ENCODE data around the gene SCAMP4.
"Not testable (repeated sequence)": the region's sequence is repeated elsewhere in the genome, so short reads cannot be mapped to it uniquely, and the experiment has no call there.

SCAMP4 gene

DNA sequence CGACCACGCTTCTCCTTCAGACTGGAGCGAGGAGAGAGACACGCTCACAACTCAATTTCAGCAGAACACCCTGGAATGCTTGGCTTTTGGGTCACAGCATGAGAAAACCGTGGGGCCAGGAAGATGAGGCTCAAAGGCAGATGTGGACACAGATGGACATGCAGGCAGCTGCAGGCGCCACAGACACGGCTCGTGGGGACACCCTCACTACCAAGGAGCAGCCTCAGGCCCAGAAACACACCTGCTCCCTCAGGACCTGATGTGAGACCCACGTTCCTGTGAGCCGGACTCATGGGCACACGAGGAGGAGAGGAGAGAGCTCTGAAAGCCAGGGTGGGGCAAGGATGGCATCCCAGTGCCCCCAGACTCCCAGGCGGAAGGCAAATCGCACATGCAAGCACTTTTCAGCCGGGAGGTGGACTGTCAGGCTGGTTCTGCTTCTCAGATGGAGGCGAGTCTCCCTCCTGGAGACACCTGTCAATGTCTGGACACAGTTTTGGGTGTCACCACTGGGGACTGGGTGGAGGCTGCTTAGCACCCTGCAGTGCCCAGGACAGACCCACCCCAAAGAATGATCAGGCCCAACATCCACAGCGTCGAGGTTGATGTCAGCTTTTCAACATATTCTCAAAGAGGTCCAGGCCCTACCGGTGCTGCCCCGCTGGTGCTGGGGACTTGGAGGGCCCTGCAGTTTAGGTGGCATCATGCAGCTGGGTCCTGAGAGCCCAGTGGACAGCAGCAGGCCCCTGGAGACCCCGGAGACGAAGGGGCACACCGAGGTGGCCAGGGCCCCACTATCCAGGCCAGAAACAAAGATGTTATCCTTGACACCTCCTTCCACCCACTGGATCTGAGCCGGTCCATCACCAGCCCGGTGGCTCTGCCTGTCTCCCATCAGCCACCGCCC lies 22.2 kb upstream of the SCAMP4 start:
- DNase-seq (ENCODE audit: low spot score), result peak; percentile 51

DNA sequence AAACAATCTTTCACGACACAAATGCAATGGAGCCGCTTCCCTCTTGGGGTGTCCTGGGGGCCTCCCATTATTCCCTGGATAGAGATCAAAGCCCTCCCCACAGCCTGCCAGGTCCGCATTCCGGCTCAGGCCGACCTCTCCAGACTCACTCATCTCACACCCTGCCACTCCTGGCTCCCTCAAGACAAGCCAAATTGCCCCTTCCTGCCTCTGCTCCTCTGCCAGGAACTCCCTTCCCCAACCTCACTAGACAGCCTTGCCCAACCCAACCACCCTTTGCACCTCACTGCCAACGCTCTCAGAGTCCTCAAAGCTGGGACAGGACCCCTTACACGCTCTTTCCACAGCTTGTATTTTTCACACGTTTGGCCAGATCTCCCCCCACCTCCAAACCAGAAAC lies 21.4 kb upstream of the SCAMP4 start:
- no peak for DNase-seq (ENCODE audit: low spot score)

- DNase-seq (ENCODE audit: low spot score), result no peak
These were observed 20.9 kb upstream of the SCAMP4 start for GRCh38 chr19:1884291-1884718.

- DNase-seq (ENCODE audit: low spot score), result no peak
These were observed 20.4 kb upstream of the SCAMP4 start for GRCh38 chr19:1884719-1885334.

- peak; percentile 92 for DNase-seq (ENCODE audit: low spot score)
These were observed 19.6 kb upstream of the SCAMP4 start, which contains the start of gene ABHD17A for GRCh38 chr19:1885398-1886119. TSS of gene ABHD17A (minus strand) at chr19:1885496. CDS start at chr19:1881566, 3,930 bp downstream.

GRCh38 chr19:1886360-1886759 lies 18.8 kb upstream of the SCAMP4 start:
- DNase-seq (ENCODE audit: low spot score), result not testable (repeated sequence)

DNA sequence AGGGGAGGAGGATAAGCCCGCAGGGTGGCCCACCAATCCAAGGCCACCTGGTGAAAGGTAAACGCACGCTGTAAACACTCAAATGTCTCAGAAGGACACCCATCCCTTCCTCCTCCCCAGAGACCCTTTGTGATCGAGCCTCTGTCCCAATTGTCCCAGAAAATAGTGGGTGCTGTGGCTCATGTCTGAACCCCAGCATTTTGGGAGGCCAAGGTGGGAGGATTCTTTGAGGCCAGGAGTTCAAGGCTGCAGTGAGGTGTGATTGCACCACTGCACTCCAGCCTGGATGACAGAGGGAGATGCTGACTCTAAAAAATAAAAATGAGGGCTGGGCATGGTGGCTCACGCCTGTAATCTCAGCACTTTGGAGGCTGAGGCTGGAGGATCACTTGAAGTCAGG lies 16.8 kb upstream of the SCAMP4 start:
- DNase-seq (ENCODE audit: low spot score), result no peak

DNA sequence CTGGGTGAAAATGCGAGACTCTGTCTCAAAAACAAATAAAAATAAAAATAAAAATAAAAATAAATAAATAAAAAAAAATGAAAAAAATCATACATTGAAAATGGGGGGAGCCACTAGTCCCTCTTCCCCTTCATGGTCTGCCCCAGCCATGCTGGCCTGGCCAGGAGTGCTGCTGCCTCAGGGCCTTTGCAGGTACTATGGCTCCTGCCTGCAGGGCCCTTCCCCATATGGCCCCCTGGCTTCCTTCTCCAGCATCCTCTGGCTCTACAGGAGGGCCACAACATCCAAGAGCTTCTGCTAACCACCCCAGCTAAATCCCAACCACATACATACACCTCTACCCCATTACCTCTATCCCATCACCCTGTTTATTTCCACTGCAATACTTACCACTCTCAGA lies 15.3 kb upstream of the SCAMP4 start:
- no peak for DNase-seq (ENCODE audit: low spot score)

- DNase-seq (ENCODE audit: low spot score), result no peak
These were observed 11.4 kb upstream of the SCAMP4 start for GRCh38 chr19:1893791-1894190.

DNA sequence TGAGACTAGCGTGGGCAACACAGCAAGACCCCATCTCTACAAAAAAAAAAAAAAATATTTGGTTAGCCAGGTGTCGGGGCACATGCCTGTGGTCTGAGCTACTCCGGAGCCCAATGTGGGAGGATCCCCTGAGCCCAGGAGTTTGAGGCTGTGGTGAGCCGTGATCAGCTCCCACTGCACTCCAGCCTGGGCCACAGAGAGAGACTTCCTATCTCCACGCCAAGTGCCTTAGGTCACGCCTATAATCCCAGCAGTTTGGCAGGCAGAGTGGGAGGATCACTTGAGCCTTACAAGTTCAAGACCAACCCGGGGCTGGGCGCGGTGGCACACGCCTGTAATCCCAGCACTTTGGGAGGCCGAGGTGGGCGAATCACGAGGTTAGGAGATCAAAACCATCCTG lies 8.7 kb upstream of the SCAMP4 start:
- no peak for DNase-seq (ENCODE audit: low spot score)

- DNase-seq (ENCODE audit: low spot score), result no peak
These were observed 3.2 kb upstream of the SCAMP4 start for GRCh38 chr19:1901940-1902404.

- DNase-seq (ENCODE audit: low spot score), result no peak
These were observed 2.3 kb upstream of the SCAMP4 start for GRCh38 chr19:1902923-1903322.

DNA sequence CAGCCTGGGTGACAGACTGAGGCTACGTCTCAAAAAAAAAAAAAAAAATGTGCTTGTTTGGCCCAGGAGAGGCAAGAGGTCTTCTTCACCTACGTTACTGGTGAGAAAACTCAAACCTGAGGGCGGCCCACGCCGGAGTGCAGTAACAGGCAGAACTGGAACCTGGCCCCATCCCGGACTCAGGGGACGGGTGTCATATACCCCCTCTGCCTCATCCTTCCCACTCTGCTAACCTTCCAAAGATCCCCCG lies 414 bp upstream of the SCAMP4 start:
- no peak for DNase-seq (ENCODE audit: low spot score)

- DNase-seq (ENCODE audit: low spot score), result no peak
These were observed 720 bp downstream of the SCAMP4 start for GRCh38 chr19:1905863-1906375.

GRCh38 chr19:1906985-1907562 lies 1.9 kb downstream of the SCAMP4 start:
- no peak for DNase-seq (ENCODE audit: low spot score)

- peak; percentile 68 for DNase-seq (ENCODE audit: low spot score)
These were observed 2.6 kb downstream of the SCAMP4 start for GRCh38 chr19:1907563-1908363.

DNA sequence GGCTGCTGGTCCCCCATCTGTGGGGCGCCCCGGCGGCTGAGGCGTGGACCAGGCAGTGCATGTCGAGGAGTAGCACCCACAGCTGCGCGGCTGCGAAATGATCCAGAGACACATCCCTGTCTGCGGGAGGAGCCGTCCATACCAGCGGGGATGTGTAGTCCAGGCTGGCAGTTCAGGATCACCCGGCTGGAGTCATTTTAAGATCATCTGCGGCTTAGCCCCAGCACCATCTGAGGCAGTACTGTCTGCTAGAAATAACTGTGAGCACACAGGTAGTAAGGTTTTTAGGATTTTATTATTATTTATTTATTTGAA lies 3.1 kb downstream of the SCAMP4 start:
- DNase-seq (ENCODE audit: low spot score), result no peak

DNA sequence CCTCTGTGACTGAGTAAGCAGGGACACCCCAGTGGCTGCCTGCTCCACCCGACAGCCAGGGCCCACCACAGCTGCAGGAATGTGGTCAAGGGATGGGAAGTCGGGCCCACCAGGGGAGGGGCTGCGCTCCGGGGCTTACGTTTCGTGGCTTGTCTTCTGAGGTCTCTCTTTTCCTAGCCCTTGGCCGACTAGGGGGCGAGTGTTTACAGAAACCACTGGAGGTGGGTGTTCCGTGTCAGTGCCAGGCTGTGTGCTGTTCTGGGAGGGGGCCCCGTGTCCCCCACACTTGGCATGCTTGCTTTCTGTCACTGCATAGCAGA lies 4.5 kb downstream of the SCAMP4 start:
- no peak for DNase-seq (ENCODE audit: low spot score)

DNA sequence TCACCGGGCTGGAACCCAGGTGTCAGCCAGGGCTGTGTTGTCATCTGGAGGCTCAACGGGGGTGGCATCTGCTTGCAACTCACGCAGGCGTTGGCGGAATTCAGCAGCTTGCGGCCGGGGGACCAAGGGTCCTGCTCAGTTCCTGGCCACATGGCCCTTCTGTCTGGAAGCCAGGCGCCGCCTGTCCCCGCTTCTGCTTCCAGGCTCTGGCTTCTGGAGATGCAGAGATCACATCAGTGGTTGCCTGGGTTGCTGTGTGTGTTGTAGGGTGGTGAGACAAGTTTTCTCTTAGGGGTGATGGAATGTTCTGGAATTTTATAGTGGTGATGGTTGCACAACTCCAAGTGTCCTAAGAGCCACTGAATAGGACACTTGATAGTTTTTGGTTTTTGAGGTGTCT lies 5.0 kb downstream of the SCAMP4 start:
- DNase-seq (ENCODE audit: low spot score), result peak; percentile 31

GRCh38 chr19:1911098-1911497 lies 5.9 kb downstream of the SCAMP4 start:
- DNase-seq (ENCODE audit: low spot score), result no peak

- DNase-seq (ENCODE audit: low spot score), result no peak
These were observed 6.8 kb downstream of the SCAMP4 start for GRCh38 chr19:1911995-1912394.
